Natural killer cell treated with Interleukin-12 subunit alpha and Interleukin-12 subunit beta and Interleukin-15 and Interleukin-18, amount 100 ng/mL, for 72 hours (primary cell): ENCODE data around the gene IGFN1. TPM values are rescaled to one million over a fixed set of nuclear protein-coding genes. Genes with fewer than 3 reads are reported as not detected.

Experiments used
- ATAC-seq, 2 donors: fragments of 150-1000 bp; cut with Tn5 transposase in 1 of 2; sonication (Bioruptor Pico), chemical (Tn5 transposase) in 1 of 2; 2 replicates each; pipeline ENCODE4 v1.10.0; 2021
- DNase-seq: peaks from one replicate; pipeline ENCODE4 v3.0.0; 2022; ENCODE audit warnings: low spot score
- H3K27ac Mint-ChIP-seq, 2 donors: 1 replicate in 1 of 2; 2 replicates in 1 of 2; pipeline ENCODE4 v1.8.0; 2022; ENCODE audit warnings: mixed read lengths in 2 of 2, mild to moderate bottlenecking in 1 of 2, moderate library complexity in 1 of 2
- H3K27me3 Mint-ChIP-seq, 2 donors: 1 replicate in 1 of 2; 2 replicates in 1 of 2; pipeline ENCODE4 v1.8.0; 2022; ENCODE audit warnings: mixed read lengths in 2 of 2
- H3K36me3 Mint-ChIP-seq: one replicate; pipeline ENCODE4 v1.8.0; 2022; ENCODE audit warnings: mixed read lengths
- H3K4me1 Mint-ChIP-seq, 2 donors: 1 replicate in 1 of 2; 2 replicates in 1 of 2; pipeline ENCODE4 v1.8.0; 2022; ENCODE audit warnings: low read depth in 2 of 2, mixed read lengths in 2 of 2, mild to moderate bottlenecking in 1 of 2
- H3K4me3 Mint-ChIP-seq: one replicate; pipeline ENCODE4 v1.8.0; 2022; ENCODE audit warnings: mixed read lengths
- H3K9me3 Mint-ChIP-seq: 2 replicates; pipeline ENCODE4 v1.8.0; 2022; ENCODE audit warnings: mixed read lengths
- total RNA-seq, 2 donors: library from RNA; stranded (reverse); gene quantifications; one replicate each; pipeline ENCODE4 v1.2.3, GENCODE V29; 2022

The IGFN1 gene
- total RNA-seq, 2 donors from 2014 or later: not detected

GRCh38 chr1:201170533-201171062, 20.0 kb upstream of the IGFN1 start:
- Mint-ChIP-seq H3K4me1 (peaks cover 6 to 14% of the 10 kb centered on the region in 2 donors), H3K27ac (peak overlapping the region in 1 of 2 donors; percentile 74)

GRCh38 chr1:201171063-201172036, 19.3 kb upstream of the IGFN1 start:
- peak; percentile 70 to 73 for ATAC-seq
- Mint-ChIP-seq H3K27me3 (peaks cover 8 to 15% of the 10 kb centered on the region in 2 donors), H3K4me3 (peak overlapping the region; percentile 79), H3K4me1 (peaks cover 6 to 14% of the 10 kb centered on the region in 2 donors), H3K27ac (peak overlapping the region; percentile 37 to 74), H3K36me3 (no peaks in the 10 kb centered on the region), H3K9me3 (no peaks in the 10 kb centered on the region)
- DNase-seq: peak; percentile 63

More at GRCh38 chr1:201170533-201171062, 20.0 kb upstream of the IGFN1 start:
- peak; percentile 98 to 99 for ATAC-seq
- no peaks in the 10 kb centered on the region for H3K9me3 Mint-ChIP-seq
- peak; percentile 86 for DNase-seq
- peaks cover 8 to 18% of the 10 kb centered on the region in 2 donors for H3K27me3 Mint-ChIP-seq
- no peaks in the 10 kb centered on the region for H3K36me3 Mint-ChIP-seq
- H3K4me3 Mint-ChIP-seq: peak overlapping the region; percentile 79

- H3K27me3 Mint-ChIP-seq: peaks cover 8 to 15% of the 10 kb centered on the region in 2 donors
- peaks cover 6 to 14% of the 10 kb centered on the region in 2 donors for H3K4me1 Mint-ChIP-seq
- H3K9me3 Mint-ChIP-seq: no peaks in the 10 kb centered on the region
- peak overlapping the region; percentile 79 for H3K4me3 Mint-ChIP-seq
- DNase-seq (no peak), ATAC-seq (no peak)
- H3K27ac Mint-ChIP-seq: no peak overlapping the region
- H3K36me3 Mint-ChIP-seq: no peaks in the 10 kb centered on the region
Measured at GRCh38 chr1:201172326-201172725, 18.3 kb upstream of the IGFN1 start.

- Mint-ChIP-seq H3K36me3 (no peaks in the 10 kb centered on the region), H3K4me1 (peaks cover 6 to 14% of the 10 kb centered on the region in 2 donors), H3K27me3 (peaks cover 8 to 15% of the 10 kb centered on the region in 2 donors), H3K9me3 (no peaks in the 10 kb centered on the region), H3K4me3 (no peak overlapping the region), H3K27ac (no peak overlapping the region)
- DNase-seq: no peak
- ATAC-seq: no peak
Measured at GRCh38 chr1:201172999-201173610, 17.5 kb upstream of the IGFN1 start.

- ATAC-seq: no peak
- Mint-ChIP-seq H3K4me3 (no peak overlapping the region), H3K27me3 (peaks cover 8 to 15% of the 10 kb centered on the region in 2 donors), H3K27ac (no peak overlapping the region), H3K36me3 (no peaks in the 10 kb centered on the region), H3K4me1 (peaks cover 6 to 14% of the 10 kb centered on the region in 2 donors), H3K9me3 (no peaks in the 10 kb centered on the region)
- DNase-seq: no peak
Measured at GRCh38 chr1:201173736-201174135, 16.9 kb upstream of the IGFN1 start.

- H3K27me3 Mint-ChIP-seq: peaks cover 21 to 25% of the 10 kb centered on the region in 2 donors
- no peak for DNase-seq
- no peaks in the 10 kb centered on the region for H3K9me3 Mint-ChIP-seq
- ATAC-seq: no peak
- H3K36me3 Mint-ChIP-seq: no peaks in the 10 kb centered on the region
- H3K27ac Mint-ChIP-seq: no peak overlapping the region
- H3K4me1 Mint-ChIP-seq: peaks cover 6 to 9% of the 10 kb centered on the region in 2 donors
- no peak overlapping the region for H3K4me3 Mint-ChIP-seq
Measured at GRCh38 chr1:201175820-201176500, 14.7 kb upstream of the IGFN1 start.

- ATAC-seq (peak in 1 of 2 donors; percentile 21), DNase-seq (no peak)
- Mint-ChIP-seq H3K9me3 (no peaks in the 10 kb centered on the region), H3K27me3 (peaks cover 22 to 29% of the 10 kb centered on the region in 2 donors), H3K27ac (no peak overlapping the region), H3K4me3 (no peak overlapping the region), H3K4me1 (peaks cover 0 to under 1% of the 10 kb centered on the region in 2 donors), H3K36me3 (no peaks in the 10 kb centered on the region)
Measured at GRCh38 chr1:201176940-201177339, 13.7 kb upstream of the IGFN1 start.

- DNase-seq: no peak
- Mint-ChIP-seq H3K27me3 (peaks cover 27 to 28% of the 10 kb centered on the region in 2 donors), H3K4me3 (no peak overlapping the region), H3K4me1 (no peaks in the 10 kb centered on the region), H3K36me3 (no peaks in the 10 kb centered on the region), H3K27ac (no peak overlapping the region), H3K9me3 (no peaks in the 10 kb centered on the region)
- ATAC-seq: no peak
Measured at GRCh38 chr1:201178718-201179117, 11.9 kb upstream of the IGFN1 start.

- Mint-ChIP-seq H3K4me1 (no peaks in the 10 kb centered on the region), H3K4me3 (no peak overlapping the region), H3K36me3 (no peaks in the 10 kb centered on the region), H3K9me3 (no peaks in the 10 kb centered on the region), H3K27ac (no peak overlapping the region), H3K27me3 (peaks cover 34 to 37% of the 10 kb centered on the region in 2 donors)
- DNase-seq: no peak
- ATAC-seq: no peak
Measured at GRCh38 chr1:201180141-201180540, 10.5 kb upstream of the IGFN1 start.

GRCh38 chr1:201180901-201181300, 9.7 kb upstream of the IGFN1 start:
- no peak for ATAC-seq
- no peak overlapping the region for H3K27ac Mint-ChIP-seq
- H3K9me3 Mint-ChIP-seq: no peaks in the 10 kb centered on the region
- H3K27me3 Mint-ChIP-seq: peaks cover 31 to 37% of the 10 kb centered on the region in 2 donors
- H3K36me3 Mint-ChIP-seq: no peaks in the 10 kb centered on the region
- no peak overlapping the region for H3K4me3 Mint-ChIP-seq
- DNase-seq: no peak
- H3K4me1 Mint-ChIP-seq: no peaks in the 10 kb centered on the region

- Mint-ChIP-seq H3K4me1 (no peaks in the 10 kb centered on the region), H3K36me3 (no peaks in the 10 kb centered on the region), H3K9me3 (no peaks in the 10 kb centered on the region), H3K4me3 (no peak overlapping the region), H3K27me3 (peaks cover 31 to 37% of the 10 kb centered on the region in 2 donors), H3K27ac (no peak overlapping the region)
- ATAC-seq (no peak), DNase-seq (no peak)
Measured at GRCh38 chr1:201181323-201181722, 9.3 kb upstream of the IGFN1 start.

GRCh38 chr1:201181726-201182125, 8.9 kb upstream of the IGFN1 start:
- Mint-ChIP-seq H3K4me1 (no peaks in the 10 kb centered on the region), H3K27me3 (peaks cover 31 to 37% of the 10 kb centered on the region in 2 donors), H3K27ac (no peak overlapping the region), H3K4me3 (no peak overlapping the region), H3K9me3 (no peaks in the 10 kb centered on the region), H3K36me3 (no peaks in the 10 kb centered on the region)
- DNase-seq: no peak
- no peak for ATAC-seq

GRCh38 chr1:201183209-201183608, 7.4 kb upstream of the IGFN1 start:
- H3K27ac Mint-ChIP-seq: no peak overlapping the region
- no peak overlapping the region for H3K4me3 Mint-ChIP-seq
- no peaks in the 10 kb centered on the region for H3K9me3 Mint-ChIP-seq
- no peaks in the 10 kb centered on the region for H3K4me1 Mint-ChIP-seq
- ATAC-seq (no peak), DNase-seq (no peak)
- H3K36me3 Mint-ChIP-seq: no peaks in the 10 kb centered on the region
- H3K27me3 Mint-ChIP-seq: peaks cover 31 to 37% of the 10 kb centered on the region in 2 donors
